GM12864 (cell line): ENCODE data around the gene NUDT3.
A peak's percentile ranks its signal among the peaks of the same experiment; 100 is the strongest.
"Not testable (repeated sequence)": the region's sequence is repeated elsewhere in the genome, so short reads cannot be mapped to it uniquely, and the experiment has no call there.

ENCODE experiments used
- DNase-seq: peaks from one replicate; pipeline ENCODE4 v3.0.0-alpha.2; 2011; ENCODE audit warnings: low read depth
- H3K4me3 ChIP-seq: 2 replicates; pipeline ENCODE4 v1.5.1; 2011; ENCODE audit warnings: mild to moderate bottlenecking, low read depth, low read length, control low read depth
- CTCF ChIP-seq: IDR thresholded peaks from 2 replicates; pipeline ENCODE4 v1.5.1; 2011; ENCODE audit warnings: low read depth, mild to moderate bottlenecking, moderate library complexity, low read length, control low read depth, inconsistent platforms; ENCODE audit errors: missing control alignments

The NUDT3 gene

GRCh38 chr6:34416877-34417371 is 24.5 kb upstream of the NUDT3 start:
- no peak for TF ChIP-seq CTCF
- no peak for DNase-seq
- H3K4me3 ChIP-seq, result no peak overlapping the region

DNA sequence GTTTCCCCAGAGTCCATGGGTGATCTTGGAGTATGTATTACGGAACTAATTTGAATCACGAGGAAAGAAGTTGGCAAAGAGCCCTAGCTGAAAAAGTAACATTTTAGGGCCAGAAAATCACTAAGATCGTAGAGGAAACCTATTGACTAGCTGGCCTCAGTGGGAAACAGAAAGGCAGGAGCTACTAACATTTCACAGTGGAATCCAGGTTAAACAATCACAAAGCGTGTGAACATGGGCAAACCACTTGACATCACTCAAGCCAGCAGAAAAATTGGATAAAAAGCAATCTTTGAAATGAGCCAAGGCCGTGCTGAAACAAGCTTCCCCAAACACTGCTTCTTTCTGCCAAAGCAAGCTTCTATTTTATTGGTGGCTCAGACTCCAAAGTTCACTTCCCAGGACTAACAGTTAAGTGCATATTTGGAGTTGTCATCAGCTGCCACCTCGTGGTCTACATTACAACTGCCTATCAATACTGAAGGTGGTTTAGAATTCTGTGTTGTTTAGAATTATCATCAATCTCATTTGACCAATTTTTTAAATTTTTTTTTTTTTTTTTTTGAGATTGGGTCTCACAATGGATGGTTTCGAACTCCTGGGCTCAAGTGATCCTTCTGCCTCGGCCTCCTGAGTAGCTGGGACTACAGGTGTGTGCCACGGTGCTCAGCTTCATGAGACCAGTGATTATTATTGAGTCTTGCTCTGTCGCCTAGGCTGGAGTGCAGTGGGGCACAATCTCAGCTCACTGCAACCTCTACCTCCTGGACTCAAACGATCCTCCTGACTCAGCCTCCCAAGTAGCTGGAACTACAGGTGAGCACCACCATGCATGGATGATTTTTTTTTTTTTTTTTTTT is 22.8 kb upstream of the NUDT3 start:
- peak; percentile 39 for DNase-seq
- H3K4me3 ChIP-seq, result no peak overlapping the region
- peak; percentile 53 for TF ChIP-seq CTCF

DNA sequence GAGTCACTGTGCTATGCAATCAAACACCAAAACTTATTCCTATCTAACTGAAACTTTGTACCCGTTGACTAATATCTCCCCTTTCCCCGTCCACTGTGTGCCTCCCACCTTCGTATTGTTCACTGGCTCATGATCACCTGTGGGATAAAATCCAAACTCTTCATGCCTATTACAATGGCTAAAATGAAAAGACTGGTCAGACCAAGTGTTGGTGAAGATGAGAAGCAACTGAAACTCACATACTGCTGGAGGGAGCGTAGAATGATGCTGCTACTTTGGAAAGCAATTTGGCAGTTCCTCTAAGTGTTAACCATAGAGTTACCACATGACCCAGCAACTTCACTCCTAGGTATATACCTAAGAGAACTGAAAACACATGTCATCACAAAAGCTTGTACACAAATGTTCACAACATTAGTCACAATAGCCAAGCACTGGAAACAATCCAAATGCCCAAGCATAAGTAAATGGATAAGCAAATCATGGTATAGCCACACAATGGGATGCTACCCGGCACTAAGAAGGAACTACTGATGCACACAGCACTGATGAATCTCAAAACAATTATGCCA is 20.3 kb upstream of the NUDT3 start:
- TF ChIP-seq CTCF, result no peak
- no peak for DNase-seq
- H3K4me3 ChIP-seq, result no peak overlapping the region

GRCh38 chr6:34412016-34412415 is 19.5 kb upstream of the NUDT3 start:
- TF ChIP-seq CTCF, result no peak
- no peak overlapping the region for H3K4me3 ChIP-seq
- no peak for DNase-seq

GRCh38 chr6:34407915-34408314 is 15.4 kb upstream of the NUDT3 start:
- not testable (repeated sequence) for H3K4me3 ChIP-seq, DNase-seq

- H3K4me3 ChIP-seq, result no peak overlapping the region
- TF ChIP-seq CTCF, result no peak
Measured at GRCh38 chr6:34396518-34396917, 4.0 kb upstream of the NUDT3 start.

DNA sequence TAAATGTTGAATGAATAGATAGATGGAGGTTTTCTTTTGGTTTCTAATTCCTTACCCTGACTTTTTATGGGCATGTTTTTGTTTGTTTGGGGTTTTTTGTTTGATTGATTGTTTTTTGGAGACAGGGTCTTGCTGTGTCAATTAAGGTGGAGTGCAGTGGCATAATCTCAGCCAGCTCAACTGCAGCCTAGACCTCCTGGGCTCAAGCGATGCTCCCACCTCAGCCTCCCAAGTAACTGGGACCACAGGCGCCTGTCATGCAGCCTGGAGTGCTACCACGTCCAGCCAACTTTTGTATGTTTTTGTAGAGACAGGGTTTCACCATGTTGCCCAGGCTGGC is 1.5 kb upstream of the NUDT3 start:
- no peak overlapping the region for H3K4me3 ChIP-seq
- no peak for TF ChIP-seq CTCF
- DNase-seq, result no peak

More at GRCh38 chr6:34396518-34396917, 4.0 kb upstream of the NUDT3 start:
- DNase-seq, result no peak
